Sigmoid colon (tissue), 7 donors: ENCODE results near the gene GOLGA6L7. TPM values are rescaled to one million over a fixed set of nuclear protein-coding genes. Genes with fewer than 3 reads are reported as not detected.

Source experiments
- DNase-seq: peaks from one replicate; pipeline ENCODE4 v3.0.0-alpha.2; 2019
- H3K27ac ChIP-seq, 4 donors: fragments of 200-600 bp; sonication (generic); one replicate each; pipeline ENCODE4 v1.5.1; 2016 to 2019; ENCODE audit warnings: mild to moderate bottlenecking in 1 of 4
- H3K27me3 ChIP-seq, 3 donors: fragments of 200-600 bp; sonication (generic); one replicate each; pipeline ENCODE4 v1.5.1; 2019; ENCODE audit warnings: mild to moderate bottlenecking in 1 of 3
- H3K36me3 ChIP-seq, 4 donors: fragments of 200-600 bp; sonication (generic); one replicate each; pipeline ENCODE4 v1.5.1; 2016 to 2019
- H3K4me1 ChIP-seq, 4 donors: fragments of 200-600 bp; sonication (generic); one replicate each; pipeline ENCODE4 v1.5.1; 2017 to 2019
- H3K4me3 ChIP-seq, 4 donors: fragments of 200-600 bp; sonication (generic); one replicate each; pipeline ENCODE4 v1.5.1; 2017 to 2019; ENCODE audit warnings: mild to moderate bottlenecking in 2 of 4, moderate library complexity in 1 of 4
- H3K9me3 ChIP-seq, 4 donors: fragments of 200-600 bp in 3 of 4; sonication (generic) in 3 of 4; one replicate each; pipeline versions ENCODE4 v1.5.1 to v1.6.1; 2013 to 2019
- EP300 ChIP-seq, 4 donors: sonication (generic); formaldehyde crosslinking; IDR thresholded peaks; one replicate each; pipeline ENCODE4 v1.6.1; 2017; ENCODE audit warnings: antibody characterized with exemption in 4 of 4
- POLR2A ChIP-seq, 2 donors: fragments of 450-650 bp; IDR thresholded peaks; one replicate each; pipeline ENCODE4 v1.6.1; 2016; ENCODE audit warnings: antibody characterized with exemption in 2 of 2, mild to moderate bottlenecking in 2 of 2, moderate library complexity in 2 of 2
- POLR2AphosphoS5 ChIP-seq, 4 donors: sonication (generic); formaldehyde crosslinking; IDR thresholded peaks; one replicate each; pipeline ENCODE4 v1.6.1; 2017; ENCODE audit warnings: antibody characterized with exemption in 4 of 4
- WGBS, 2 donors: extraction: QIAGEN DNeasy Blood & Tissue Kit; methylation state at CpG; one replicate each; pipeline ENCODE4 v1.1.7; 2013; 5-methylcytosine and 5-hydroxymethylcytosine counted together
- intact Hi-C: fragments of 100-400 bp; cut with DNase I; formaldehyde crosslinking; loops from one replicate; pipeline ENCODE4 v1.15.1; 2023
- polyA plus RNA-seq, 3 donors: library from polyadenylated mRNA; stranded (reverse); fragments of 200-250 nt; gene quantifications; one replicate each; pipeline ENCODE4 v1.2.3, GENCODE V29; 2013
- total RNA-seq, 4 donors: library from RNA; depleted of rRNA; stranded (reverse); fragments of >200 nt; gene quantifications; one replicate each; pipeline ENCODE4 v1.1.0, GENCODE V29; 2016
- TF ChIP-seq, protein P1 (sequence below), 4 experiments: fragments of 450-650 bp in 3 of 4; fragments of 200-600 bp in 1 of 4; IDR thresholded peaks; one replicate each; pipeline ENCODE4 v1.5.1; 2016 to 2019; ENCODE audit warnings: antibody characterized with exemption in 4 of 4, mild to moderate bottlenecking in 3 of 4, moderate library complexity in 2 of 4
- donor health status: healthy with polysubstance abuse.
- donor health status: Bipolar disorder and iron deficiency.
- donor health status: healthy.

The GOLGA6L7 gene
- total and polyA plus RNA-seq, 7 donors = 0.60 TPM; not detected in 6

DNA sequence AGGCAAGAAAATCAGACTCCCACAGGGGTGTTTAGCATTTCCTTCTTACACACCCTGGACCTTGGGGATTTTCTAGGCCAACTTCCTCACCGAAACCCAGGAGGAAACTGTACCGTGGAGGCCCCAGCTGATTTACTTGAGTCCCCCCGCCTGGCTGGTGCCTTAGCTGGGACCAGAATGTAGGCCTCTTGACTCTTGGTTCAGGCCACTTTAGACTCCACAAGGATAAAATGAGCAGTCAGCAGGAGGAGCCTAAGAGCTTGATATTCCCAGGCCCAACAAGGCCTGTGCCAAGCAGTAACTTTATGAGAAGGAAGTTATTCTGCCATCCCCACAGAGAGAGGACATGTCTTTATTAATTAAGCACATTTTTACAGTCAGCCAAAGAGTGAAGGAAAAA is 32.7 kb upstream of the GOLGA6L7 start:
- 53 to 69% methylated on average over 3 of the region's 3 CpGs for WGBS, 2 donors
- intact Hi-C loops = no loop called here
- H3K4me1 ChIP-seq = peaks cover 0 to 9% (median 7%) of the 10 kb centered on the region in 4 donors
- no peak for TF ChIP-seq POLR2A (IDR thresholded peaks at IDR 0.05)
- TF ChIP-seq, protein P1, sequence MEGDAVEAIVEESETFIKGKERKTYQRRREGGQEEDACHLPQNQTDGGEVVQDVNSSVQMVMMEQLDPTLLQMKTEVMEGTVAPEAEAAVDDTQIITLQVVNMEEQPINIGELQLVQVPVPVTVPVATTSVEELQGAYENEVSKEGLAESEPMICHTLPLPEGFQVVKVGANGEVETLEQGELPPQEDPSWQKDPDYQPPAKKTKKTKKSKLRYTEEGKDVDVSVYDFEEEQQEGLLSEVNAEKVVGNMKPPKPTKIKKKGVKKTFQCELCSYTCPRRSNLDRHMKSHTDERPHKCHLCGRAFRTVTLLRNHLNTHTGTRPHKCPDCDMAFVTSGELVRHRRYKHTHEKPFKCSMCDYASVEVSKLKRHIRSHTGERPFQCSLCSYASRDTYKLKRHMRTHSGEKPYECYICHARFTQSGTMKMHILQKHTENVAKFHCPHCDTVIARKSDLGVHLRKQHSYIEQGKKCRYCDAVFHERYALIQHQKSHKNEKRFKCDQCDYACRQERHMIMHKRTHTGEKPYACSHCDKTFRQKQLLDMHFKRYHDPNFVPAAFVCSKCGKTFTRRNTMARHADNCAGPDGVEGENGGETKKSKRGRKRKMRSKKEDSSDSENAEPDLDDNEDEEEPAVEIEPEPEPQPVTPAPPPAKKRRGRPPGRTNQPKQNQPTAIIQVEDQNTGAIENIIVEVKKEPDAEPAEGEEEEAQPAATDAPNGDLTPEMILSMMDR (IDR thresholded peaks at IDR 0.05) = no peak
- H3K36me3 ChIP-seq = no peaks in the 10 kb centered on the region
- H3K9me3 ChIP-seq = no peaks in the 10 kb centered on the region
- DNase-seq = no peak
- H3K27ac ChIP-seq = no peak overlapping the region
- H3K4me3 ChIP-seq = no peak overlapping the region
- H3K27me3 ChIP-seq = peaks cover 12 to 16% (median 15%) of the 10 kb centered on the region in 3 donors

DNA sequence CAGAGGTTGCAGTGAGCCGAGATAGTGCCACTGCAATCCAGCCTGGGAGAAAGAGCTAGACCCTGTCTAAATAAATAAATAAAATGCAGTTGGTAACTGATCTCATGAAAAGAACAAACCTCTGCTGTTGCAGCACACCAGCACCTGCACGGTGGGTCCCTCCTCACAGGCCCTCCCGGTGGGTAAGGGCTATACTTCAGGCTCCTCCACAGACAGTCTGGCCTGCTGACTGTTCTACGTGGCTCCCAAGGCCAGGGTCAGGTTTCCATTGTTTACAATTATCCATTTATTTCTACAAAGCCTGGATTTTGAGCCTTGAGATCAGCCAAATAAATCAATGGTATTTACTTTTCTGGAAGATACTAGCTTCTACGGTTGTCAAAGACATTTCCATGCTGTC is 32.2 kb upstream of the GOLGA6L7 start:
- no peaks in the 10 kb centered on the region for H3K9me3 ChIP-seq
- no peaks in the 10 kb centered on the region for H3K36me3 ChIP-seq
- H3K27ac ChIP-seq = no peak overlapping the region
- intact Hi-C loops = no loop called here
- WGBS, 2 donors = 81 to 86% methylated on average over 5 of the region's 5 CpGs
- H3K4me3 ChIP-seq = no peak overlapping the region
- peaks cover 0 to 6% (median 4%) of the 10 kb centered on the region in 4 donors for H3K4me1 ChIP-seq
- TF ChIP-seq EP300 (IDR thresholded peaks at IDR 0.05) (no peak), POLR2A (IDR thresholded peaks at IDR 0.05) (no peak), POLR2AphosphoS5 (IDR thresholded peaks at IDR 0.05) (no peak)
- TF ChIP-seq, protein P1 (IDR thresholded peaks at IDR 0.05) = no peak
- DNase-seq = no peak
- H3K27me3 ChIP-seq = peaks cover 8 to 12% (median 10%) of the 10 kb centered on the region in 3 donors

DNA sequence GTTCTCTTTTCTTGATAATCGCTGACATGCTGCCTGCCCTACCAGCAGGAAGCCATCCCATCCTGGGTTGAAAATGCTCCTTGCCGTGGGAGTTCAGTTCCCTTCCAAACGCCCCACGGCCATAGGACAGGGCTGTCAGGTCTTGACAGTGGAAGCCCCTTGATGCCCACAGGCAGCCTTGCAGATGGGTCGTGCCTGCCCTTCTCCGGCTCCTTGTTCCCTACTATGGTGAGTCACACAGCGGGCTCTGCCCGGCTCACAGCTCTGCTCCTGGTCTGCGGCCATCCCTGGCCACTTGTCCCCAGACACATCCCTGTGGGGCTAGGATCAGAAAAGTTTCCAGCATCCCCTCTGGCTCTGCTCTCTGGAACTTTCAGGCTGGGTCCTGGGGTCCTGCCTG is 31.1 kb upstream of the GOLGA6L7 start:
- H3K27ac ChIP-seq = no peak overlapping the region
- no peak for DNase-seq
- no peaks in the 10 kb centered on the region for H3K36me3 ChIP-seq
- peaks cover 0 to under 1% (median 0%) of the 10 kb centered on the region in 3 donors for H3K27me3 ChIP-seq
- no peak for TF ChIP-seq POLR2A (IDR thresholded peaks at IDR 0.05)
- TF ChIP-seq EP300 (IDR thresholded peaks at IDR 0.05) = no peak
- TF ChIP-seq, protein P1 (IDR thresholded peaks at IDR 0.05) = no peak
- no peak for TF ChIP-seq POLR2AphosphoS5 (IDR thresholded peaks at IDR 0.05)
- 89 to 93% methylated on average over 9 of the region's 9 CpGs for WGBS, 2 donors
- H3K9me3 ChIP-seq = no peaks in the 10 kb centered on the region
- H3K4me1 ChIP-seq = no peaks in the 10 kb centered on the region
- intact Hi-C loops = no loop called here
- H3K4me3 ChIP-seq = no peak overlapping the region

DNA sequence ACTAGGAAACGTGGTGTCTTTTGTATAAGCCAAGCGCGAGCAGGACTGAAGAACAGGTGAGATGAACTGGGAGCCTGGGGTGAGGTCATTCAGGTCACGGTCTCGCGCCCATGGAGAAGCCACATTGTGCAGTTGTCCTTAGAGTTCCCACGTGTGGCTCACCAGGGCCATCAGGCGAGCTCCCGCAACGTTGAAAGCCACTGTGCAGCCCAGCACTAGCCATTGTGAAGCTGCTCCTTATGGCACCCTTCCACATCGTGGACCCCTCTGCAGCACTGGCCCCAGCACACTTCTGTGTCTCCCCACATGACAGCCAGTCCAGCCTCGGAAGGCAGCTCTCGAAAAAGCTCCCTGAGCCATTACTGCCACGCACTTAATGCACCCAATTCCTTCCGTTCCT is 29.8 kb upstream of the GOLGA6L7 start:
- H3K27ac ChIP-seq = no peak overlapping the region
- no peaks in the 10 kb centered on the region for H3K27me3 ChIP-seq
- H3K9me3 ChIP-seq = no peaks in the 10 kb centered on the region
- WGBS, 2 donors = 86 to 88% methylated on average over 15 of the region's 15 CpGs
- no peaks in the 10 kb centered on the region for H3K4me1 ChIP-seq
- no peak overlapping the region for H3K4me3 ChIP-seq
- TF ChIP-seq POLR2AphosphoS5 (IDR thresholded peaks at IDR 0.05) (no peak), EP300 (IDR thresholded peaks at IDR 0.05) (no peak), POLR2A (IDR thresholded peaks at IDR 0.05) (no peak)
- TF ChIP-seq, protein P1 (IDR thresholded peaks at IDR 0.05) = no peak
- DNase-seq = no peak
- no peaks in the 10 kb centered on the region for H3K36me3 ChIP-seq
- intact Hi-C loops = no loop called here

DNA sequence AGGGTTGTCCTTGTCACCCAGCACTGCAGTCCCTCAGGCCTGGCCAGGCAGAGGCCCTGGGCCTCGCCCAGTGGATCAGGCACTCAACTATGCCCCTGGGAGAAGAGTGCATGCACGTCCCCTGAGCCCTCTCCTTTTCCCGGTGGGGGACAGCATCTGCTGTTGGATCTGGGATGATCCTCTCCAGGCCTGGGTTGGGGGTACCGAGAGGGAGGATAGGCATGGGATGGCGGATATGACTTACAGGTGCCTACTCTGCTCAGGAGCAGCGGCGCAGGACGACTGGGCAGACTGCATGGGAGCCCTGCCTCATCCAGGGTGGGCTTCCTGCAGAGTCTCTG is 28.4 kb upstream of the GOLGA6L7 start:
- Histone ChIP-seq H3K27ac (no peak overlapping the region), H3K4me1 (no peaks in the 10 kb centered on the region), H3K36me3 (no peaks in the 10 kb centered on the region), H3K4me3 (no peak overlapping the region), H3K9me3 (no peaks in the 10 kb centered on the region), H3K27me3 (no peaks in the 10 kb centered on the region)
- intact Hi-C loops = no loop called here
- no peak for DNase-seq
- TF ChIP-seq POLR2AphosphoS5 (IDR thresholded peaks at IDR 0.05) = no peak
- TF ChIP-seq, protein P1 (IDR thresholded peaks at IDR 0.05) = no peak
- TF ChIP-seq POLR2A (IDR thresholded peaks at IDR 0.05) = no peak
- no peak for TF ChIP-seq EP300 (IDR thresholded peaks at IDR 0.05)
- 87 to 92% methylated on average over 8 of the region's 8 CpGs for WGBS, 2 donors
